Stomach (tissue), 4 donors: ENCODE measurements around the gene POLR3E.

Experiments
- CTCF ChIP-seq, 7 experiments: fragments of 450-650 bp in 4 of 7; fragments of 200-600 bp in 3 of 7; sonication (generic) in 3 of 7; IDR thresholded peaks; one replicate each; pipeline ENCODE4 v1.5.1; 2016 to 2019; ENCODE audit warnings: antibody characterized with exemption in 7 of 7, control low read depth in 2 of 7, mild to moderate bottlenecking in 1 of 7
- EP300 ChIP-seq: sonication (generic); formaldehyde crosslinking; IDR thresholded peaks from one replicate; pipeline ENCODE4 v1.6.1; 2017; ENCODE audit warnings: antibody characterized with exemption
- POLR2A ChIP-seq, 4 donors: fragments of 450-650 bp; IDR thresholded peaks; one replicate each; pipeline ENCODE4 v1.6.1; 2016; ENCODE audit warnings: antibody characterized with exemption in 4 of 4, control low read depth in 2 of 4, mild to moderate bottlenecking in 1 of 4, moderate library complexity in 1 of 4

GRCh38 chr16:22320572-22321339 is 23.5 kb downstream of the POLR3E start:
- TF ChIP-seq CTCF (IDR thresholded peaks at IDR 0.05) (no peak), POLR2A (IDR thresholded peaks at IDR 0.05) (no peak), EP300 (no peak)
